Measurements from ENCODE around the gene IPO7. TPM values are rescaled to one million over a fixed set of nuclear protein-coding genes. Genes with fewer than 3 reads are reported as not detected.

The IPO7 gene
- total RNA-seq, 1 donor from 2014 or later = 199 TPM

GRCh38 chr11:9462172-9462799 lies 77.8 kb downstream of the IPO7 start:
- Mint-ChIP-seq H3K4me3 (peak overlapping the region; percentile 98), H3K9me3 (peaks cover 2% of the 10 kb centered on the region), H3K27ac (ENCODE audit: unreplicated experiment) (peak overlapping the region; percentile 93), H3K4me1 (peaks cover 36% of the 10 kb centered on the region), H3K27me3 (ENCODE audit: low read depth) (peaks cover 5% of the 10 kb centered on the region), H3K36me3 (ENCODE audit: low read depth) (peaks cover 15% of the 10 kb centered on the region)
- DNase-seq (ENCODE audit: low read depth, low spot score) = no peak
- no peak for TF ChIP-seq CTCF (conservative IDR thresholded peaks at IDR 0.05)

GRCh38 chr11:9462806-9463537 lies 78.5 kb downstream of the IPO7 start:
- peaks cover 2% of the 10 kb centered on the region for H3K9me3 Mint-ChIP-seq
- H3K27ac Mint-ChIP-seq (ENCODE audit: unreplicated experiment) = peak overlapping the region; percentile 64
- DNase-seq (ENCODE audit: low read depth, low spot score) = no peak
- no peak for TF ChIP-seq CTCF (conservative IDR thresholded peaks at IDR 0.05)
- peak overlapping the region; percentile 90 for H3K4me3 Mint-ChIP-seq
- peaks cover 5% of the 10 kb centered on the region for H3K27me3 Mint-ChIP-seq (ENCODE audit: low read depth)
- peaks cover 38% of the 10 kb centered on the region for H3K4me1 Mint-ChIP-seq
- H3K36me3 Mint-ChIP-seq (ENCODE audit: low read depth) = peaks cover 17% of the 10 kb centered on the region

- no peak overlapping the region for H3K27ac Mint-ChIP-seq (ENCODE audit: unreplicated experiment)
- DNase-seq (ENCODE audit: low read depth, low spot score) = no peak
- no peaks in the 10 kb centered on the region for H3K9me3 Mint-ChIP-seq
- TF ChIP-seq CTCF (conservative IDR thresholded peaks at IDR 0.05) = no peak
- H3K4me1 Mint-ChIP-seq = peaks cover 18% of the 10 kb centered on the region
- peaks cover 7% of the 10 kb centered on the region for H3K36me3 Mint-ChIP-seq (ENCODE audit: low read depth)
- no peaks in the 10 kb centered on the region for H3K27me3 Mint-ChIP-seq (ENCODE audit: low read depth)
- no peak overlapping the region for H3K4me3 Mint-ChIP-seq
Measured at GRCh38 chr11:9470765-9471164, 86.3 kb downstream of the IPO7 start.

GRCh38 chr11:9473408-9473807 lies 89.0 kb downstream of the IPO7 start:
- H3K4me1 Mint-ChIP-seq = peaks cover 13% of the 10 kb centered on the region
- no peaks in the 10 kb centered on the region for H3K9me3 Mint-ChIP-seq
- H3K27me3 Mint-ChIP-seq (ENCODE audit: low read depth) = no peaks in the 10 kb centered on the region
- TF ChIP-seq CTCF (conservative IDR thresholded peaks at IDR 0.05) = no peak
- no peak for DNase-seq (ENCODE audit: low read depth, low spot score)
- H3K36me3 Mint-ChIP-seq (ENCODE audit: low read depth) = peaks cover 6% of the 10 kb centered on the region
- no peak overlapping the region for H3K4me3 Mint-ChIP-seq
- peak overlapping the region; percentile 39 for H3K27ac Mint-ChIP-seq (ENCODE audit: unreplicated experiment)

GRCh38 chr11:9479899-9480298 lies 95.4 kb downstream of the IPO7 start:
- H3K27ac Mint-ChIP-seq (ENCODE audit: unreplicated experiment) = no peak overlapping the region
- H3K27me3 Mint-ChIP-seq (ENCODE audit: low read depth) = no peaks in the 10 kb centered on the region
- peaks cover 11% of the 10 kb centered on the region for H3K36me3 Mint-ChIP-seq (ENCODE audit: low read depth)
- no peak for TF ChIP-seq CTCF (conservative IDR thresholded peaks at IDR 0.05)
- H3K4me3 Mint-ChIP-seq = no peak overlapping the region
- H3K9me3 Mint-ChIP-seq = no peaks in the 10 kb centered on the region
- H3K4me1 Mint-ChIP-seq = no peaks in the 10 kb centered on the region
- DNase-seq (ENCODE audit: low read depth, low spot score) = no peak

Data from neural crest cell (in vitro differentiated cells).